Measurements from ENCODE around the gene SPTLC2.
A peak's percentile ranks its signal among the peaks of the same experiment; 100 is the strongest.
"Not testable (repeated sequence)": the region's sequence is repeated elsewhere in the genome, so short reads cannot be mapped to it uniquely, and the experiment has no call there.

The SPTLC2 gene, protein sequence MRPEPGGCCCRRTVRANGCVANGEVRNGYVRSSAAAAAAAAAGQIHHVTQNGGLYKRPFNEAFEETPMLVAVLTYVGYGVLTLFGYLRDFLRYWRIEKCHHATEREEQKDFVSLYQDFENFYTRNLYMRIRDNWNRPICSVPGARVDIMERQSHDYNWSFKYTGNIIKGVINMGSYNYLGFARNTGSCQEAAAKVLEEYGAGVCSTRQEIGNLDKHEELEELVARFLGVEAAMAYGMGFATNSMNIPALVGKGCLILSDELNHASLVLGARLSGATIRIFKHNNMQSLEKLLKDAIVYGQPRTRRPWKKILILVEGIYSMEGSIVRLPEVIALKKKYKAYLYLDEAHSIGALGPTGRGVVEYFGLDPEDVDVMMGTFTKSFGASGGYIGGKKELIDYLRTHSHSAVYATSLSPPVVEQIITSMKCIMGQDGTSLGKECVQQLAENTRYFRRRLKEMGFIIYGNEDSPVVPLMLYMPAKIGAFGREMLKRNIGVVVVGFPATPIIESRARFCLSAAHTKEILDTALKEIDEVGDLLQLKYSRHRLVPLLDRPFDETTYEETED

DNA sequence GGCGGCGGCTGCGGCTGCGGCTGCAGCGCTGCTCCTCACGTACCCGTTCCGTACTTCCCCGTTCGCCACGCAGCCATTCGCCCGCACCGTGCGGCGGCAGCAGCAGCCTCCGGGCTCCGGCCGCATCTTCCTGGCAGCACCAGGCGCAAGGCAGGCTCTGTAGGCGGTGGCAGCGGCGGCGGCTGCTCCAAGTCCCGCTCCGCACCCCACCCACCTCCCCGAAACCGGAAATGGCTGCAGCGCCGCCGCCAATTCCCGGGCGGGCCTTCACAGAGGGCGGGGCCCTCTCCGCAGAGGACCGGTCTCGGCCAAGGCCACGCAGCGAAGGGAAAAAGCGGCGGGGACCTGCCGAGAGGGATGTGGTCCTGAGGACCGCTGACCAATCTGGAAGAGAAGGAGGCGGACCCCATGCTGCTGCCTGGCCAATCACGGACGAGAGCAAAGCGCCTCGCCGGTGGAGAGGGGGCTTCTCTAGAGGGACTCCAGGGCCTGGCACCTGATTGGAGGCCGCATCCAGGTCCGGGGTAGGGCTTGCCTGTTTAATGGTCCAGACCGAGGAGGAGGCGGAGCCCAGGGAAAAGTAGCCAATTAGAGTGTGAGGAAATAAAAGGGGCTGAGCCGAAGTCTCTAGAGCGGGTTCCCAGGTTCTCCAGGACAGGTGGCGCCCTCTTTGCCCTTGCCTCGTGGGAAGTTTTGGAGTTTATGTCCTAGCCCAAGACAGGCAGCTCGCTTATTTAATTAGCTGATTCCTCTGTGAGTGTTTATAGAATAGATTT lies at the start of gene SPTLC2:
Gene SPTLC2 (minus strand): TSS at position 184 of the 776 bp plus-strand sequence. CDS start 58 bp downstream, at position 126.
- TF ChIP-seq, protein P1, sequence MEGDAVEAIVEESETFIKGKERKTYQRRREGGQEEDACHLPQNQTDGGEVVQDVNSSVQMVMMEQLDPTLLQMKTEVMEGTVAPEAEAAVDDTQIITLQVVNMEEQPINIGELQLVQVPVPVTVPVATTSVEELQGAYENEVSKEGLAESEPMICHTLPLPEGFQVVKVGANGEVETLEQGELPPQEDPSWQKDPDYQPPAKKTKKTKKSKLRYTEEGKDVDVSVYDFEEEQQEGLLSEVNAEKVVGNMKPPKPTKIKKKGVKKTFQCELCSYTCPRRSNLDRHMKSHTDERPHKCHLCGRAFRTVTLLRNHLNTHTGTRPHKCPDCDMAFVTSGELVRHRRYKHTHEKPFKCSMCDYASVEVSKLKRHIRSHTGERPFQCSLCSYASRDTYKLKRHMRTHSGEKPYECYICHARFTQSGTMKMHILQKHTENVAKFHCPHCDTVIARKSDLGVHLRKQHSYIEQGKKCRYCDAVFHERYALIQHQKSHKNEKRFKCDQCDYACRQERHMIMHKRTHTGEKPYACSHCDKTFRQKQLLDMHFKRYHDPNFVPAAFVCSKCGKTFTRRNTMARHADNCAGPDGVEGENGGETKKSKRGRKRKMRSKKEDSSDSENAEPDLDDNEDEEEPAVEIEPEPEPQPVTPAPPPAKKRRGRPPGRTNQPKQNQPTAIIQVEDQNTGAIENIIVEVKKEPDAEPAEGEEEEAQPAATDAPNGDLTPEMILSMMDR (IDR thresholded peaks at IDR 0.05; ENCODE audit: low read depth, low read length, missing control alignments): no peak
- DNase-seq (ENCODE audit: extremely low read depth, low read depth): peak; percentile 97
- peak within 1 kb of the TSS; percentile 70 for H3K4me3 ChIP-seq (replicated peaks; ENCODE audit: low read depth, low read length)

- TF ChIP-seq, protein P1 (IDR thresholded peaks at IDR 0.05; ENCODE audit: low read depth, low read length, missing control alignments): no peak
- DNase-seq (ENCODE audit: extremely low read depth, low read depth): no peak
Observed at GRCh38 chr14:77663293-77663692, 46.9 kb upstream of the SPTLC2 start.

DNA sequence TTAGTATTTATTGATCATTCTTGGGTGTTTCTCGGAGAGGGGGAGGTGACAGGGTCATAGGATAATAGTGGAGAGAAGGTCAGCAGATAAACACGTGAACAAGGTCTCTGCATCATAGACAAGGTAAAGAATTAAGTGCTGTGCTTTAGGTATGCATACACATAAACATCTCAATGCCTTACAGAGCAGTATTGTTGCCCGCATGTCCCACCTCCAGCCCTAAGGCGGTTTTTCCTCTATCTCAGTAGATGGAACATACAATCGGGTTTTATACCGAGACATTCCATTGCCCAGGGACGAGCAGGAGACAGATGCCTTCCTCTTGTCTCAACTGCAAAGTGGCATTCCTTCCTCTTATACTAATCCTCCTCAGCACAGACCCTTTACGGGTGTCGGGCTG lies 45.1 kb upstream of the SPTLC2 start:
- not testable (repeated sequence) for H3K4me3 ChIP-seq (replicated peaks; ENCODE audit: low read depth, low read length); DNase-seq (ENCODE audit: extremely low read depth, low read depth)

More at GRCh38 chr14:77663293-77663692, 46.9 kb upstream of the SPTLC2 start:
- H3K4me3 ChIP-seq (replicated peaks; ENCODE audit: low read depth, low read length): no peak overlapping the region

DNA sequence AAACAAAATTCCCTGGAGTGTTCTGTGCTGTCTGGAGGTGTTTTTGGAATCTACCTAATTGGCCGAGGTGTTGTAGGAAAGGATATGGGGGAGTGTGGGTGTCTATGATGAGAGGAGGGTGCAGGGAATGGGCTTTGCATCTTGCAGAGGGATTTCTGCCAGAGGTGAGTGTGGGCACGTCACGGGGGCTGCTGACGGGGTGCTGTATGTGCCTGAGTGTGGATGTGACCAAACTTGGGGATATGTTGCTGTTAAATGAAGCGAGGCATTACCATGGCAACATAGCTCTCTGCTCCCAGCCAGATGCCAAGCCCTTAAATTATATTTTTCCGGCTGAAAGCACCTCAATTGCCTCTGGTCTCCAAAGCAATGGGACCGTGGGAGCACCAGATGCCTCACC lies 44.3 kb upstream of the SPTLC2 start:
- TF ChIP-seq, protein P1 (IDR thresholded peaks at IDR 0.05; ENCODE audit: low read depth, low read length, missing control alignments): no peak
- no peak overlapping the region for H3K4me3 ChIP-seq (replicated peaks; ENCODE audit: low read depth, low read length)
- DNase-seq (ENCODE audit: extremely low read depth, low read depth): no peak

- DNase-seq (ENCODE audit: extremely low read depth, low read depth): no peak
- no peak overlapping the region for H3K4me3 ChIP-seq (replicated peaks; ENCODE audit: low read depth, low read length)
- TF ChIP-seq, protein P1 (IDR thresholded peaks at IDR 0.05; ENCODE audit: low read depth, low read length, missing control alignments): no peak
Observed at GRCh38 chr14:77659831-77660230, 43.4 kb upstream of the SPTLC2 start.

DNA sequence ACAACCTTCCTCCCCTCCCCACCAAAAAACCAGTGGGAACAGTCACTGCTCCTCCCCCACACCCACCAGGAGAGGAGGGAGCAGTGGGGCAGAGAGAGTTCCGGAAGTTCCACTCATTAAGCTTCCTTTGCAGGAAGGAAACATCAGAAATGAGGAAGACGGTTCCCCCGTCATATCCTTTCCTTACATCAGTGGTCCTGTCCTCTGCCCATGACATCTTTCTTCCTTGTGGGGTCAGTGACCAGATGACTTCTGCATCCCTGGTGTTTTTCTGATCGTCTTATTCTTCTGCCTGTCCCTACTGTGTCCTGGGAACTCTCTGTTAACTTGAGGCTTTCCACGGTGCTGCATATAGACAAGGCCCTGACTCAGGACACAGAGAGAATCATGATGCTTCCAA lies 40.8 kb upstream of the SPTLC2 start:
- TF ChIP-seq, protein P1 (IDR thresholded peaks at IDR 0.05; ENCODE audit: low read depth, low read length, missing control alignments): no peak
- no peak for DNase-seq (ENCODE audit: extremely low read depth, low read depth)
- H3K4me3 ChIP-seq (replicated peaks; ENCODE audit: low read depth, low read length): no peak overlapping the region

- no peak for DNase-seq (ENCODE audit: extremely low read depth, low read depth)
- TF ChIP-seq, protein P1 (IDR thresholded peaks at IDR 0.05; ENCODE audit: low read depth, low read length, missing control alignments): no peak
- no peak overlapping the region for H3K4me3 ChIP-seq (replicated peaks; ENCODE audit: low read depth, low read length)
Observed at GRCh38 chr14:77654001-77654441, 37.6 kb upstream of the SPTLC2 start.
